Measurements from ENCODE around the gene GALNT5. TPM values are rescaled to one million over a fixed set of nuclear protein-coding genes. Genes with fewer than 3 reads are reported as not detected.

Gene GALNT5
- total and polyA plus RNA-seq, 4 donors = under 0.01 to 5.3 (median 0.01) TPM; not detected in 1

DNA sequence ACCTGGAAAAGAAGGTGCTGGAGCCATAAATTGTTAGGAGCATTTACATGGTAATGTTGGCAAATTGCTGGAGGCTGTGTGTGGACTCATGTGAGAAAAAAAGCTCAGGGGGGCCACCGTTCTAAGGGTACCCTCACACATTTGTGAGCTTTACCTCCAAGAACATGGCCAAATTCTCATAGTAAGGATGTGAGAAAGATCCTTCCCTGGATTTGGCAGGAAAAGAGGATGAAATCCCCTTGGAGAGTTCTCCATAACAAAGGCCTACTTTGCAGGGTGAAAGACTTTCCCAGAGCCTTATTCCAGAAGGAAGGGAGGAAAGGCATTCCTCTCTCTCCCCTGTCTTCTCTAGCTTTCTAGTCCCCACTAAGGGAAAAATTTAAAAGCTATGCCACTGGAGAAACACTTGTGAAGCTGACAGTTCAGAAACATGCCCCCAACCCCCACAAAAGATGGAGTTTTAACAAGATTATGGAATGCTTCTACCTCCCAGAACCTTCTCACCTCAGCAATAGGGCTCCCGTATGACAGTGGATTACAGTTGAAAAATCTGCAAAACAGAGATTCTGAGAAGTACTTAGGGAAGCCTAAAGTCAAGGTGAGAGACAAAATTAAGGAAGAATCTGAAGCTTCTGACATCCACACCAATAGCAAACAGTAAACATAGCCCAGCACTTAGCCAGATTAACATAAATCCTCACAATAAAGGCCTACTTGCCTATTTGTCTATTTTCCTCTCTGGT, 88.3 kb downstream of the GALNT5 start (continued):
- TF ChIP-seq, protein P1, sequence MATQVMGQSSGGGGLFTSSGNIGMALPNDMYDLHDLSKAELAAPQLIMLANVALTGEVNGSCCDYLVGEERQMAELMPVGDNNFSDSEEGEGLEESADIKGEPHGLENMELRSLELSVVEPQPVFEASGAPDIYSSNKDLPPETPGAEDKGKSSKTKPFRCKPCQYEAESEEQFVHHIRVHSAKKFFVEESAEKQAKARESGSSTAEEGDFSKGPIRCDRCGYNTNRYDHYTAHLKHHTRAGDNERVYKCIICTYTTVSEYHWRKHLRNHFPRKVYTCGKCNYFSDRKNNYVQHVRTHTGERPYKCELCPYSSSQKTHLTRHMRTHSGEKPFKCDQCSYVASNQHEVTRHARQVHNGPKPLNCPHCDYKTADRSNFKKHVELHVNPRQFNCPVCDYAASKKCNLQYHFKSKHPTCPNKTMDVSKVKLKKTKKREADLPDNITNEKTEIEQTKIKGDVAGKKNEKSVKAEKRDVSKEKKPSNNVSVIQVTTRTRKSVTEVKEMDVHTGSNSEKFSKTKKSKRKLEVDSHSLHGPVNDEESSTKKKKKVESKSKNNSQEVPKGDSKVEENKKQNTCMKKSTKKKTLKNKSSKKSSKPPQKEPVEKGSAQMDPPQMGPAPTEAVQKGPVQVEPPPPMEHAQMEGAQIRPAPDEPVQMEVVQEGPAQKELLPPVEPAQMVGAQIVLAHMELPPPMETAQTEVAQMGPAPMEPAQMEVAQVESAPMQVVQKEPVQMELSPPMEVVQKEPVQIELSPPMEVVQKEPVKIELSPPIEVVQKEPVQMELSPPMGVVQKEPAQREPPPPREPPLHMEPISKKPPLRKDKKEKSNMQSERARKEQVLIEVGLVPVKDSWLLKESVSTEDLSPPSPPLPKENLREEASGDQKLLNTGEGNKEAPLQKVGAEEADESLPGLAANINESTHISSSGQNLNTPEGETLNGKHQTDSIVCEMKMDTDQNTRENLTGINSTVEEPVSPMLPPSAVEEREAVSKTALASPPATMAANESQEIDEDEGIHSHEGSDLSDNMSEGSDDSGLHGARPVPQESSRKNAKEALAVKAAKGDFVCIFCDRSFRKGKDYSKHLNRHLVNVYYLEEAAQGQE (IDR thresholded peaks at IDR 0.05) = no peak

DNA sequence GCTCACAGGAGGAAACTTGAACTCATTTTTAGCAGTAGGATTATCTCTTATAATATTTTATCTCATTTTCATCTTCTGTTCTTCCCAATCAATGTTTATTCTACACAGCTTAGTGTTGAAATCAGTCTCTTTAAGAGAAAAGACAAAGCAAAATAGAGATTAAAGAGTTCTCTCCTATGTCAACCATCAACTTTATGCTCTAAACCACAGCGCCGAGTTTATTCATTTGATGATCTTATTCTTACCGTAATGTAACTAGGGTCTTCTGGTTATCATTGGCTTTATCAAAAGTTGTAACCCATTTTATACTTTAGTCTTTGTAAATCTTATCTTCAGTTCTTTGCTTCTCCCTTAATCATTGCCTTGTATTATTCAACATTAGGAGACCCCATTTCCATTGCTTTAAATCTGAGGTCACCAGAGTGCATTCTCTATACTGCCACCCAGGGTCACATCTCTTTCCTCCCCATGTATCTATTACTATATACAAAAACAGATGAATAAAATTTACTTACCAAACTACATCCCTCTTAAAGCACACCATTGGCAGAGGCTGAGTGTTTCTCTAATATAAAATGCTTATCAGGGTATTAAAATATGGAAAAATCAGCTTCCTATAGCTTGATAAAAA, 90.9 kb downstream of the GALNT5 start:
- DNase-seq (ENCODE audit: low spot score) = no peak
- TF ChIP-seq YY1 (IDR thresholded peaks at IDR 0.05) (no peak), JUND (IDR thresholded peaks at IDR 0.05) (no peak), RAD21 (IDR thresholded peaks at IDR 0.05) (no peak), FOXA1 (IDR thresholded peaks at IDR 0.05) (no peak), TAF1 (conservative IDR thresholded peaks at IDR 0.05) (no peak), SP1 (IDR thresholded peaks at IDR 0.05) (no peak)
- TF ChIP-seq, protein P2, sequence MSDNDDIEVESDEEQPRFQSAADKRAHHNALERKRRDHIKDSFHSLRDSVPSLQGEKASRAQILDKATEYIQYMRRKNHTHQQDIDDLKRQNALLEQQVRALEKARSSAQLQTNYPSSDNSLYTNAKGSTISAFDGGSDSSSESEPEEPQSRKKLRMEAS (IDR thresholded peaks at IDR 0.05) = no peak
- TF ChIP-seq, protein P1 (IDR thresholded peaks at IDR 0.05) = no peak
- TF ChIP-seq, protein P3, sequence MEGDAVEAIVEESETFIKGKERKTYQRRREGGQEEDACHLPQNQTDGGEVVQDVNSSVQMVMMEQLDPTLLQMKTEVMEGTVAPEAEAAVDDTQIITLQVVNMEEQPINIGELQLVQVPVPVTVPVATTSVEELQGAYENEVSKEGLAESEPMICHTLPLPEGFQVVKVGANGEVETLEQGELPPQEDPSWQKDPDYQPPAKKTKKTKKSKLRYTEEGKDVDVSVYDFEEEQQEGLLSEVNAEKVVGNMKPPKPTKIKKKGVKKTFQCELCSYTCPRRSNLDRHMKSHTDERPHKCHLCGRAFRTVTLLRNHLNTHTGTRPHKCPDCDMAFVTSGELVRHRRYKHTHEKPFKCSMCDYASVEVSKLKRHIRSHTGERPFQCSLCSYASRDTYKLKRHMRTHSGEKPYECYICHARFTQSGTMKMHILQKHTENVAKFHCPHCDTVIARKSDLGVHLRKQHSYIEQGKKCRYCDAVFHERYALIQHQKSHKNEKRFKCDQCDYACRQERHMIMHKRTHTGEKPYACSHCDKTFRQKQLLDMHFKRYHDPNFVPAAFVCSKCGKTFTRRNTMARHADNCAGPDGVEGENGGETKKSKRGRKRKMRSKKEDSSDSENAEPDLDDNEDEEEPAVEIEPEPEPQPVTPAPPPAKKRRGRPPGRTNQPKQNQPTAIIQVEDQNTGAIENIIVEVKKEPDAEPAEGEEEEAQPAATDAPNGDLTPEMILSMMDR (IDR thresholded peaks at IDR 0.05; ENCODE audit: low read depth, low read length, missing input control) = no peak
- TF ChIP-seq, protein P4, sequence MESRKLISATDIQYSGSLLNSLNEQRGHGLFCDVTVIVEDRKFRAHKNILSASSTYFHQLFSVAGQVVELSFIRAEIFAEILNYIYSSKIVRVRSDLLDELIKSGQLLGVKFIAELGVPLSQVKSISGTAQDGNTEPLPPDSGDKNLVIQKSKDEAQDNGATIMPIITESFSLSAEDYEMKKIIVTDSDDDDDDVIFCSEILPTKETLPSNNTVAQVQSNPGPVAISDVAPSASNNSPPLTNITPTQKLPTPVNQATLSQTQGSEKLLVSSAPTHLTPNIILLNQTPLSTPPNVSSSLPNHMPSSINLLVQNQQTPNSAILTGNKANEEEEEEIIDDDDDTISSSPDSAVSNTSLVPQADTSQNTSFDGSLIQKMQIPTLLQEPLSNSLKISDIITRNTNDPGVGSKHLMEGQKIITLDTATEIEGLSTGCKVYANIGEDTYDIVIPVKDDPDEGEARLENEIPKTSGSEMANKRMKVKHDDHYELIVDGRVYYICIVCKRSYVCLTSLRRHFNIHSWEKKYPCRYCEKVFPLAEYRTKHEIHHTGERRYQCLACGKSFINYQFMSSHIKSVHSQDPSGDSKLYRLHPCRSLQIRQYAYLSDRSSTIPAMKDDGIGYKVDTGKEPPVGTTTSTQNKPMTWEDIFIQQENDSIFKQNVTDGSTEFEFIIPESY (IDR thresholded peaks at IDR 0.05) = no peak
- Histone ChIP-seq H3K9ac (ENCODE audit: low read depth in 1 of 2, low read length in 2 of 2) (no peak overlapping the region), H3K27ac (ENCODE audit: low read depth in 1 of 2, low read length in 2 of 2) (no peak overlapping the region), H3K36me3 (ENCODE audit: control insufficient read depth in 4 of 4, insufficient read depth in 3 of 4, low read depth in 1 of 4, low read length in 3 of 4) (peaks cover 0 to 2% (median 0%) of the 10 kb centered on the region in 4 donors), H3K9me3 (ENCODE audit: control insufficient read depth in 4 of 4, low read length in 3 of 4) (peaks cover 0 to 6% (median 1%) of the 10 kb centered on the region in 4 donors), H3K4me1 (ENCODE audit: control insufficient read depth in 4 of 4, insufficient read depth in 4 of 4, low read length in 3 of 4) (no peaks in the 10 kb centered on the region), H3K27me3 (ENCODE audit: control insufficient read depth in 4 of 4, insufficient read depth in 4 of 4, low read length in 3 of 4) (no peaks in the 10 kb centered on the region), H3K4me3 (ENCODE audit: low read depth in 1 of 3, low read length in 3 of 3) (no peak overlapping the region)
- 92% methylated on average over 3 of the region's 3 CpGs for WGBS
